Kidney (tissue), 14 donors: ENCODE data around the gene CEP126. TPM values are rescaled to one million over a fixed set of nuclear protein-coding genes. Genes with fewer than 3 reads are reported as not detected.
"Not testable (repeated sequence)": the region's sequence is repeated elsewhere in the genome, so short reads cannot be mapped to it uniquely, and the experiment has no call there.

Experiments
- DNase-seq, 5 donors: peaks; one replicate each; pipeline ENCODE4 v3.0.0-alpha.2; 2013 to 2020
- FAIRE-seq: peaks from 2 replicates; lab custom pipeline; 2012; peaks lifted over from hg19 to GRCh38; lab: Jason Lieb, UNC
- H3K27ac ChIP-seq, 2 donors: one replicate each; pipeline ENCODE4 v1.7.0; 2013; ENCODE audit warnings: low read depth in 2 of 2, low read length in 2 of 2, inconsistent platforms in 1 of 2
- H3K27me3 ChIP-seq: one replicate; pipeline ENCODE4 v1.7.1; 2013; ENCODE audit warnings: low read length, inconsistent platforms; ENCODE audit not compliant: control insufficient read depth, insufficient read depth
- H3K36me3 ChIP-seq, 3 donors: one replicate each; pipeline versions ENCODE4 v1.7.0 to v1.7.1; 2013; ENCODE audit warnings: low read length in 3 of 3, control low read depth in 1 of 3, inconsistent platforms in 1 of 3; ENCODE audit not compliant: insufficient read depth in 3 of 3, control insufficient read depth in 2 of 3
- H3K4me1 ChIP-seq, 3 donors: one replicate each; pipeline versions ENCODE4 v1.7.0 to v1.7.1; 2013; ENCODE audit warnings: low read length in 3 of 3, inconsistent platforms in 1 of 3, low read depth in 1 of 3; ENCODE audit not compliant: control insufficient read depth in 2 of 3, insufficient read depth in 2 of 3
- H3K4me3 ChIP-seq, 3 donors: one replicate each; pipeline versions ENCODE4 v1.7.0 to v1.8.1; 2013; ENCODE audit warnings: low read length in 3 of 3, control low read depth in 1 of 3, inconsistent platforms in 1 of 3
- H3K9ac ChIP-seq, 3 donors: one replicate each; pipeline versions ENCODE4 v1.7.0 to v1.7.1; 2013; ENCODE audit warnings: low read length in 3 of 3, control low read depth in 1 of 3, inconsistent platforms in 1 of 3
- H3K9me3 ChIP-seq, 3 donors: one replicate each; pipeline versions ENCODE4 v1.7.0 to v1.7.1; 2013; ENCODE audit warnings: low read length in 3 of 3, control low read depth in 1 of 3, inconsistent platforms in 1 of 3; ENCODE audit not compliant: control insufficient read depth in 2 of 3, insufficient read depth in 1 of 3
- CTCF ChIP-seq: IDR thresholded peaks from 3 replicates; pipeline ENCODE4 v1.5.1; 2012; ENCODE audit warnings: mild to moderate bottlenecking, moderate library complexity, borderline replicate concordance; ENCODE audit not compliant: insufficient read depth; ENCODE audit errors: extremely low read depth
- intact Hi-C: fragments of 100-400 bp; cut with DNase I; formaldehyde crosslinking; loops from one replicate; pipeline ENCODE4 v1.11.1; 2022
- polyA plus RNA-seq: library from polyadenylated mRNA; stranded (reverse); fragments of 350-450 nt; fragmentation: Illumina TruSeq; extraction: RNeasy Lipid Tissue Mini Kit (QIAGEN cat#74804); gene quantifications from one replicate; pipeline ENCODE4 v1.2.3, GENCODE V29; 2014; ENCODE audit warnings: low read depth, low replicate concordance; ENCODE audit not compliant: insufficient read depth
- total RNA-seq: library from RNA; stranded (reverse); fragmentation: NEBNext Ultra II Directional; extraction: Animal tissue kit (Norgen Biotek cat#: 25700); gene quantifications from one replicate; pipeline ENCODE4 v1.2.1, GENCODE V29; 2021
- donor health status: control.
- donor health status: control.
- donor health status: control.
- donor health status: control.
- donor health status: control.
- donor health status: DM: yes; HTN: yes; CAD: no.
- donor health status: Normal renal cell carcinoma (clear cell type).

The CEP126 gene
- total and polyA plus RNA-seq, 2 donors from 2014 or later: 5.1 to 5.3 TPM

- no peak for DNase-seq
- Histone ChIP-seq H3K9me3 (no peaks in the 10 kb centered on the region), H3K9ac (no peak overlapping the region), H3K4me1 (no peaks in the 10 kb centered on the region), H3K4me3 (no peak overlapping the region), H3K27ac (no peak overlapping the region), H3K27me3 (no peaks in the 10 kb centered on the region), H3K36me3 (no peaks in the 10 kb centered on the region)
- no peak for FAIRE-seq
- TF ChIP-seq CTCF: no peak
- intact Hi-C loops: no loop called here
These were observed 34.9 kb downstream of the CEP126 start for GRCh38 chr11:101949680-101950220.

GRCh38 chr11:101955278-101955677, 40.5 kb downstream of the CEP126 start:
- no peaks in the 10 kb centered on the region for H3K4me1 ChIP-seq
- DNase-seq (no peak), FAIRE-seq (no peak)
- TF ChIP-seq CTCF: no peak
- no peaks in the 10 kb centered on the region for H3K36me3 ChIP-seq
- H3K27ac ChIP-seq: no peak overlapping the region
- H3K9ac ChIP-seq: no peak overlapping the region
- H3K9me3 ChIP-seq: no peaks in the 10 kb centered on the region
- no peaks in the 10 kb centered on the region for H3K27me3 ChIP-seq
- intact Hi-C loops: no loop called here
- H3K4me3 ChIP-seq: no peak overlapping the region

- DNase-seq (no peak), FAIRE-seq (no peak)
- Histone ChIP-seq H3K27me3 (no peaks in the 10 kb centered on the region), H3K4me3 (no peak overlapping the region), H3K9ac (no peak overlapping the region), H3K4me1 (no peaks in the 10 kb centered on the region), H3K36me3 (no peaks in the 10 kb centered on the region), H3K9me3 (no peaks in the 10 kb centered on the region), H3K27ac (no peak overlapping the region)
- TF ChIP-seq CTCF: no peak
- intact Hi-C loops: no loop called here
These were observed 40.9 kb downstream of the CEP126 start for GRCh38 chr11:101955701-101956100.

- H3K4me1 ChIP-seq: no peaks in the 10 kb centered on the region
- intact Hi-C loops: no loop called here
- TF ChIP-seq CTCF: no peak
These were observed 45.4 kb downstream of the CEP126 start for GRCh38 chr11:101960231-101960630.

GRCh38 chr11:101964200-101964599, 49.4 kb downstream of the CEP126 start:
- H3K36me3 ChIP-seq, H3K4me1 ChIP-seq, H3K27ac ChIP-seq, FAIRE-seq, H3K4me3 ChIP-seq, H3K9me3 ChIP-seq, H3K9ac ChIP-seq, H3K27me3 ChIP-seq, intact Hi-C loops: not testable (repeated sequence)
- peak in 1 of 5 donors; percentile 8 for DNase-seq

More at GRCh38 chr11:101960231-101960630, 45.4 kb downstream of the CEP126 start:
- DNase-seq (no peak), FAIRE-seq (no peak)
- no peaks in the 10 kb centered on the region for H3K27me3 ChIP-seq
- H3K4me3 ChIP-seq: no peak overlapping the region
- H3K9me3 ChIP-seq: no peaks in the 10 kb centered on the region
- H3K36me3 ChIP-seq: no peaks in the 10 kb centered on the region
- no peak overlapping the region for H3K27ac ChIP-seq
- no peak overlapping the region for H3K9ac ChIP-seq
